OCI-LY1 (cell line): ENCODE results near the gene TEAD4.

Source experiments
- H2AFZ ChIP-seq: fragments of 200-600 bp; sonication (generic), shearing (Covaris generic); 2 replicates; pipeline ENCODE4 v1.6.0; 2014; ENCODE audit warnings: antibody characterized with exemption, mild to moderate bottlenecking, low read length
- H3F3A ChIP-seq: fragments of 200-600 bp; sonication (generic), shearing (Covaris generic); 2 replicates; pipeline ENCODE4 v1.6.0; 2014; ENCODE audit warnings: mild to moderate bottlenecking, antibody characterized with exemption, low read length, moderate library complexity; ENCODE audit not compliant: insufficient read depth
- H3K27ac ChIP-seq: fragments of 200-600 bp; sonication (generic); 2 replicates; pipeline ENCODE4 v1.5.1; 2014; ENCODE audit warnings: low read length, mixed run types, mild to moderate bottlenecking, low read depth; ENCODE audit not compliant: poor library complexity, severe bottlenecking
- H3K27me3 ChIP-seq: fragments of 200-600 bp; sonication (generic); 2 replicates; pipeline ENCODE4 v1.6.0; 2014; ENCODE audit warnings: antibody characterized with exemption, mild to moderate bottlenecking, low read length, moderate library complexity; ENCODE audit not compliant: insufficient read depth
- H3K36me3 ChIP-seq: fragments of 200-600 bp; sonication (generic); 2 replicates; pipeline ENCODE4 v1.6.1; 2014; ENCODE audit warnings: mild to moderate bottlenecking, antibody characterized with exemption, low read length, moderate library complexity, mixed read lengths; ENCODE audit not compliant: insufficient read depth
- H3K4me1 ChIP-seq: fragments of 200-600 bp; sonication (generic); 2 replicates; pipeline ENCODE4 v1.5.1; 2014; ENCODE audit warnings: mild to moderate bottlenecking, low read length, moderate library complexity; ENCODE audit not compliant: insufficient read depth, severe bottlenecking
- H3K4me2 ChIP-seq: fragments of 200-600 bp; sonication (generic), shearing (Covaris generic); 2 replicates; pipeline ENCODE4 v1.6.1; 2014; ENCODE audit warnings: low read length
- H3K4me3 ChIP-seq: fragments of 200-600 bp; sonication (generic); 2 replicates; pipeline ENCODE4 v1.5.1; 2014; ENCODE audit warnings: low read length, low read depth, mild to moderate bottlenecking, mixed read lengths; ENCODE audit not compliant: poor library complexity, severe bottlenecking
- H3K79me2 ChIP-seq: fragments of 200-600 bp; shearing (Covaris generic); 2 replicates; pipeline ENCODE4 v1.6.1; 2016; ENCODE audit warnings: mixed run types, low read length, mixed read lengths; ENCODE audit not compliant: insufficient read depth
- H3K9ac ChIP-seq: fragments of 200-600 bp; sonication (generic), shearing (Covaris generic); 2 replicates; pipeline ENCODE4 v1.6.1; 2014; ENCODE audit warnings: mild to moderate bottlenecking, low read length, mixed read lengths
- H3K9me2 ChIP-seq: fragments of 200-600 bp; sonication (generic), shearing (Covaris generic); 2 replicates; pipeline ENCODE4 v1.6.1; 2014; ENCODE audit warnings: low read depth, mild to moderate bottlenecking, low read length, mixed read lengths
- H3K9me3 ChIP-seq: fragments of 200-600 bp; shearing (Covaris generic); 2 replicates; pipeline ENCODE4 v1.6.1; 2014; ENCODE audit warnings: low read length, mixed read lengths
- H4K20me1 ChIP-seq: fragments of 200-600 bp; sonication (generic), shearing (Covaris generic); 2 replicates; pipeline ENCODE4 v1.6.0; 2016; ENCODE audit warnings: mild to moderate bottlenecking, low read length; ENCODE audit not compliant: insufficient read depth
- EZH2 ChIP-seq: fragments of 200-600 bp; sonication (generic), shearing (Covaris generic); IDR thresholded peaks from 2 replicates; pipeline ENCODE4 v1.8.0; 2017; ENCODE audit warnings: borderline replicate concordance, mixed run types, mild to moderate bottlenecking, antibody characterized with exemption, low read length, moderate library complexity, mixed read lengths
- TF ChIP-seq, protein P1 (sequence below): fragments of 200-600 bp; sonication (generic), shearing (Covaris generic); IDR thresholded peaks from 2 replicates; pipeline ENCODE4 v1.5.1; 2017; ENCODE audit warnings: mild to moderate bottlenecking, antibody characterized with exemption, low read length, moderate library complexity, mixed read lengths

Gene TEAD4

DNA sequence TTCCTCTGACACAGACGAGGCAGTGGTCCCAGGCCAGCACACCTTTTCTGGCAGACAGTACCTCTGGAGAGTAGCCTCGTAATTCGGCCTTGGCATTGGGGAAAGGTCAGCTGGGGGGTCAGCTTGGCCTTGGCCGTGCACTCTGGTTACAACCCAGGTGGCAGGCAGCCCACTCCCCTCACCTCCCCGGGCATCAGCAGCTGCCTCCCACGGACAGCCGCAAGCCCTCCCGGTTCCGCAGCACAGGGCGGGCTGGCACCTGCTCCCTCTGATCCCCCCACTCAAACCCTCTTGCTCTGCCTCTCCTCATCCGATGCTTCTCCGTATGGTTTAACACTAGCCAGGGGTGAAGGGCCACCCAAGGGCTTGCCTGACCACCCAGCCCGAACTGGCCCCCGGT lies 50.6 kb downstream of the TEAD4 start:
- no peak overlapping the region for H3K4me2 ChIP-seq
- H2AFZ ChIP-seq = no peak overlapping the region
- no peak overlapping the region for H3K27ac ChIP-seq
- H3K9ac ChIP-seq = no peak overlapping the region
- TF ChIP-seq EZH2 = no peak
- TF ChIP-seq, protein P1, sequence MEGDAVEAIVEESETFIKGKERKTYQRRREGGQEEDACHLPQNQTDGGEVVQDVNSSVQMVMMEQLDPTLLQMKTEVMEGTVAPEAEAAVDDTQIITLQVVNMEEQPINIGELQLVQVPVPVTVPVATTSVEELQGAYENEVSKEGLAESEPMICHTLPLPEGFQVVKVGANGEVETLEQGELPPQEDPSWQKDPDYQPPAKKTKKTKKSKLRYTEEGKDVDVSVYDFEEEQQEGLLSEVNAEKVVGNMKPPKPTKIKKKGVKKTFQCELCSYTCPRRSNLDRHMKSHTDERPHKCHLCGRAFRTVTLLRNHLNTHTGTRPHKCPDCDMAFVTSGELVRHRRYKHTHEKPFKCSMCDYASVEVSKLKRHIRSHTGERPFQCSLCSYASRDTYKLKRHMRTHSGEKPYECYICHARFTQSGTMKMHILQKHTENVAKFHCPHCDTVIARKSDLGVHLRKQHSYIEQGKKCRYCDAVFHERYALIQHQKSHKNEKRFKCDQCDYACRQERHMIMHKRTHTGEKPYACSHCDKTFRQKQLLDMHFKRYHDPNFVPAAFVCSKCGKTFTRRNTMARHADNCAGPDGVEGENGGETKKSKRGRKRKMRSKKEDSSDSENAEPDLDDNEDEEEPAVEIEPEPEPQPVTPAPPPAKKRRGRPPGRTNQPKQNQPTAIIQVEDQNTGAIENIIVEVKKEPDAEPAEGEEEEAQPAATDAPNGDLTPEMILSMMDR = no peak
- H3K9me2 ChIP-seq = no peaks in the 10 kb centered on the region
- H3K36me3 ChIP-seq = no peaks in the 10 kb centered on the region; the same call in 1 of the 2 replicates
- H4K20me1 ChIP-seq = no peaks in the 10 kb centered on the region
- no peaks in the 10 kb centered on the region for H3K79me2 ChIP-seq
- H3K4me1 ChIP-seq = no peaks in the 10 kb centered on the region
- H3K27me3 ChIP-seq = 0 out of 2 replicates have a peak, but pooled peaks cover 5% of the 10 kb centered on the region
- no peaks in the 10 kb centered on the region for H3K9me3 ChIP-seq
- H3F3A ChIP-seq = no peaks in the 10 kb centered on the region
- no peak overlapping the region for H3K4me3 ChIP-seq

DNA sequence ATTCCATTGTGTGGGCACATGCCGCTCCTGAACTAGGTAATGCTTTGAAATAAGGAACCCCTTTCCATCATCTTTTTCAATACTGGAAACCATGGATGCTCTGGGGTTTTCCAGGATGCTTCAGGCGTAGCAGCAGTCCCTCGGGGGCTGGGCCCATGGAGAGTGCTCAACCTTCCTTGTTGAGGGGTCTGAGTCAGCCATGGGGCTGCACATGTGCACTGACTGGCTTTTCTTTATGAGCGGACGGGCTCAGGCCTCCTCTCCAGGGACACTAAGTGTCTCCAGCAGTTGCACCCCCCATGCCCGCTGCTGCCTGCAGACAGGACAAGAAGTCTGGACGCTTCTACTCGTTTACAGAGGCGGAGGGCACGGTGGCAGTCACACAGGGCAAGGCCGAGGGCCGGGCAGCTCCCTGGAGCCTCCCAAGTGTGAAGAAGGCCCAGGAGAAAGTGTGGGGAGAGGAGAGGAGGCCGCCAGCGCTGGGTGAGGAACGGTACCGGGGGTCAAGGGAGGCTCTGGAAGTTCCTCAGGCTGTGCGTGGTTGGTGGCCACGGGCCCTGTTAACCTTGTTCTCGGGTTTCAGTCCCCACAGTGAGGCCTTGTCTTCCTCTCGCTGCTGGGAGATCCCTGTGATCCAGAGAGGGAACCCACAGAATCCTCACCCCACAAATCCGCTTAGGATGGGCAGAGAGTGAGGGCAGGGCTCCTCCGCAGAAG lies 51.2 kb downstream of the TEAD4 start:
- H3K4me1 ChIP-seq = no peaks in the 10 kb centered on the region
- no peak overlapping the region for H2AFZ ChIP-seq
- H4K20me1 ChIP-seq = no peaks in the 10 kb centered on the region
- no peaks in the 10 kb centered on the region for H3K9me3 ChIP-seq
- no peaks in the 10 kb centered on the region; the same call in 1 of the 2 replicates for H3K36me3 ChIP-seq
- H3K27ac ChIP-seq = no peak overlapping the region
- H3K9ac ChIP-seq = no peak overlapping the region
- no peaks in the 10 kb centered on the region for H3K9me2 ChIP-seq
- no peak overlapping the region for H3K4me2 ChIP-seq
- H3K79me2 ChIP-seq = no peaks in the 10 kb centered on the region
- TF ChIP-seq EZH2 = no peak
- TF ChIP-seq, protein P1 = no peak
- 0 out of 2 replicates have a peak, but pooled peaks cover 5% of the 10 kb centered on the region for H3K27me3 ChIP-seq
- no peak overlapping the region for H3K4me3 ChIP-seq
- no peaks in the 10 kb centered on the region for H3F3A ChIP-seq

DNA sequence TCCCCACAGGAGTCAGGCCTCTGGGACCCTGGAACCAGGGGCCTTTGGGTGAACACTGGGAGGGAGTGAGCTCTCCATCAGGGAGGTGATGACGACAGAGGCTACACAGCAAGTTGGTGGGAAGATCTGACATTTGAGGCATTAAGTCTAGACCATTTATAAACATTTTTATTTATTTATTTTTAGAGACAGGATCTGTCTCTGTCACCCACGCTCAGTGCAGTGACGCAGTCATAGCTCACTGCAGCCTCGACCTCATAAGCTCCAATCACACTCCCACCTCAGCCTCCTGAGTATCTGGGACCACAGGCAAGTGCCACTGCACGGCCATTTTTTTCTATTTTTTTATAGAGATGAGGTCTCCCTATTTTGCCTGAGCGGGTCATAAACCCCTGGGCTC lies 53.6 kb downstream of the TEAD4 start:
- Histone ChIP-seq H3K27ac (no peak overlapping the region), H3K4me2 (no peak overlapping the region), H3K9ac (no peak overlapping the region), H2AFZ (no peak overlapping the region), H3K27me3 (0 out of 2 replicates have a peak, but pooled peaks cover 9% of the 10 kb centered on the region), H3K9me3 (no peaks in the 10 kb centered on the region), H3K4me3 (no peak overlapping the region), H3K79me2 (no peaks in the 10 kb centered on the region), H3K36me3 (no peaks in the 10 kb centered on the region; the same call in 1 of the 2 replicates), H3K9me2 (no peaks in the 10 kb centered on the region), H4K20me1 (no peaks in the 10 kb centered on the region), H3K4me1 (no peaks in the 10 kb centered on the region), H3F3A (no peaks in the 10 kb centered on the region)
- no peak for TF ChIP-seq EZH2
- TF ChIP-seq, protein P1 = no peak
